ENCODE data around the gene CCR1. TPM values are rescaled to one million over a fixed set of nuclear protein-coding genes. Genes with fewer than 3 reads are reported as not detected.
A peak's percentile ranks its signal among the peaks of the same experiment; 100 is the strongest.

CCR1 gene
- total RNA-seq, result 10 to 100 TPM in 1 of 3 donors, 1 to 10 TPM in 2; 1.8 to 10.0 (median 8.7) TPM
- long read RNA-seq, donor 1, partial matches to known transcripts, result 0 of 3 reads
- long read RNA-seq, donor 1, other reads (novel, unspliced or antisense), result 1 of 3 reads
- long read RNA-seq, donor 2, transcript CCR1-201 (2 exons, 2,731 nt), result major isoform, 5 of 6 reads
- long read RNA-seq, donor 2, partial matches to known transcripts, result 0 of 6 reads
- long read RNA-seq, donor 2, other reads (novel, unspliced or antisense), result 1 of 6 reads

DNA sequence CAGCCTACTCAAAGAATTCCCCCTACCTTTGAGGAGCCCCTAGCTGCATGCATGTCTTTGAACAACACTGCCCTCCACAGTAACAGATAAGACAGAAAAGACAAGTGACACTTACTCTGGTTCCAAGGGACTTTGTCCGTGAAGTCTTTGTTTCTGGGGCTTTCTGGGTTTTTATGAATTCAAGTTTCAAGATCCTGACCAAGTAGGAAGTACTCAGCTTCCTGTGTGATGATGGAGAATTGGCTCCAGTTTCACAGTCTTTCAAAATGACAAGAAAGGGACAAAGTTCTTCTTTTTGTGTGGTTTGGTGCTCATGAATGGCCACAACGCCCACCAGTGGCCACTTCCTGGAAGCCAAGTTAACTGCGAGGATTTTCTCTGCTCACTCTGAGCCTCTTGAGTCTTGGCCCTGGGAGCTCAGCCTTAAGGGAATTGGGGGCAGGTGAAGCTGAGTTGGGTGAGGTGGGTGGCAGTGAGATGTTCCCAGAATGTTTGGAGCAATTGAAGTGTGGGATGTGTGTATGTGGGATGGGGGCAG lies at the start of gene CCR1:
Gene CCR1 (minus strand): TSS at position 147 of the 538 bp plus-strand sequence. CDS start 4,000 bp downstream, outside the sequence.
- ATAC-seq, result peak; percentile 76

DNA sequence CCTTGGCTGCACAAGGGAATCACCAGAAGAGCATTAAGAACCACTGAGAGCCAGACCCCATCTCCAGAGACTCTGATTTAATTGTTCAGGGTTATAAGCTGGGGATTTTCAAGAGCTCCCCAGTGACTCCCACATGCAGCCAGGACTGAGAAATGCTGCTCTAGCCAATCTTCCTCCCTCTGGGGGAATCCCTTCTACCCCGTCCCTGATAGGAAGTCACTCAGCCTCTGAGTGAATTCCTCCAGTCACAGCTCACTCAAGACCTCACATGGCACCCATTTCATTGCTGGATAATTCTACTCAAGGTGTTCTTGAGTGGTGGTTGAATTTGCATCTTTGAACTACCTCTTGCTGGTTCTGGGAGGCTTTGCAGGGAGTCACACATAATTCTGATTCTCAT lies 44.9 kb upstream of the CCR1 start:
- intact Hi-C loops (cut with DNase I, micrococcal nuclease), result no loop called here
- no peak overlapping the region for H3K4me3 ChIP-seq
- no peaks in the 10 kb centered on the region for H3K36me3 ChIP-seq (ENCODE audit: low read depth)
- H3K4me1 ChIP-seq (ENCODE audit: low read depth), result no peaks in the 10 kb centered on the region
- TF ChIP-seq, protein P1, sequence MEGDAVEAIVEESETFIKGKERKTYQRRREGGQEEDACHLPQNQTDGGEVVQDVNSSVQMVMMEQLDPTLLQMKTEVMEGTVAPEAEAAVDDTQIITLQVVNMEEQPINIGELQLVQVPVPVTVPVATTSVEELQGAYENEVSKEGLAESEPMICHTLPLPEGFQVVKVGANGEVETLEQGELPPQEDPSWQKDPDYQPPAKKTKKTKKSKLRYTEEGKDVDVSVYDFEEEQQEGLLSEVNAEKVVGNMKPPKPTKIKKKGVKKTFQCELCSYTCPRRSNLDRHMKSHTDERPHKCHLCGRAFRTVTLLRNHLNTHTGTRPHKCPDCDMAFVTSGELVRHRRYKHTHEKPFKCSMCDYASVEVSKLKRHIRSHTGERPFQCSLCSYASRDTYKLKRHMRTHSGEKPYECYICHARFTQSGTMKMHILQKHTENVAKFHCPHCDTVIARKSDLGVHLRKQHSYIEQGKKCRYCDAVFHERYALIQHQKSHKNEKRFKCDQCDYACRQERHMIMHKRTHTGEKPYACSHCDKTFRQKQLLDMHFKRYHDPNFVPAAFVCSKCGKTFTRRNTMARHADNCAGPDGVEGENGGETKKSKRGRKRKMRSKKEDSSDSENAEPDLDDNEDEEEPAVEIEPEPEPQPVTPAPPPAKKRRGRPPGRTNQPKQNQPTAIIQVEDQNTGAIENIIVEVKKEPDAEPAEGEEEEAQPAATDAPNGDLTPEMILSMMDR (IDR thresholded peaks at IDR 0.05), result no peak
- no peaks in the 10 kb centered on the region for H3K9me3 ChIP-seq
- DNase-seq (no peak), ATAC-seq (no peak)

More for the DNA sequence above, at the start of gene CCR1:
- peak; percentile 52 to 65 (median 62) for DNase-seq
- no peaks in the 10 kb centered on the region for H3K36me3 ChIP-seq (ENCODE audit: low read depth)
- intact Hi-C loops (cut with DNase I, micrococcal nuclease), result no loop called here
- no peaks in the 10 kb centered on the region for H3K9me3 ChIP-seq
- TF ChIP-seq, protein P1 (IDR thresholded peaks at IDR 0.05), result no peak
- H3K4me1 ChIP-seq (ENCODE audit: low read depth), result no peaks in the 10 kb centered on the region
- no peak within 1 kb of the TSS for H3K4me3 ChIP-seq

DNA sequence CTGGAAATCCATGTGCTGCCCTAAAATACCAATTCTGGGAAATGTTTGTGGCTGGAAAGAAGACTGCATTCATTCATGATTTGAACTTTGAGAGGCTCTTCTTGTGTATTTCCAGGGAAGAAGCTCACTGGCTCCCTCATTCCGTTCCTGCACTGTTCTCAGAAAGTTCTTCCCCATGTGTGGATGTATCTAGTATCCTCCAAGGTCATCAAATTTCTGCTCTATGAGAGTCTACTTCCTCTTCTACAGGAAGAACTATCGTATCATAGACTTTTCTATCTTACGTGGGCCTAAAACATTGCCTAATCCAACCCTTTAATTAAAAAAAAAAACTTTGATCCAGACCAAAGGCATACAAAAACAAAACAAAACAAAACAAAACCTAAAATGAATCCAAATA lies 37.0 kb upstream of the CCR1 start:
- Histone ChIP-seq H3K36me3 (ENCODE audit: low read depth) (no peaks in the 10 kb centered on the region), H3K4me1 (ENCODE audit: low read depth) (no peaks in the 10 kb centered on the region), H3K4me3 (no peak overlapping the region), H3K9me3 (no peaks in the 10 kb centered on the region)
- no peak for ATAC-seq
- intact Hi-C loops (cut with DNase I, micrococcal nuclease), result no loop called here
- DNase-seq, result no peak
- TF ChIP-seq, protein P1 (IDR thresholded peaks at IDR 0.05), result no peak

DNA sequence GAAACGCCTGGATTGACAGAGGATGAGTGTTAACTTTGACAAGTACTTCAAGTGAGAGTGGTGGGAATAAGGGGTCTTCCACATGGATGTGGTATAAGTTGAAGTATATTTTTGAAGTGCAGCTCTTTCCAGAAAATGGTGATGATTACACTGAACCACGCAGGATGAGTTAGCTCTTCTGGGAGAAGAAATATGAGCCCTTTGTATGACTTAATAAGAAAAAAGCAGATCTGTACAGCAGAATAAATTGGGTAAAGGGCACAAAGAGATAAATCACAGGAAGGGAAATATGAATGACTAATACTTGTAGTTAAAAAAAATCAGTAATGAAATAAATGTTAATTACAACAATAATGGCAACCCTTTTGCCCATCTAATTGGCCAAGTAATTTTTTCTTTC lies 35.4 kb upstream of the CCR1 start:
- no peaks in the 10 kb centered on the region for H3K9me3 ChIP-seq
- no peaks in the 10 kb centered on the region for H3K36me3 ChIP-seq (ENCODE audit: low read depth)
- ATAC-seq, result no peak
- no peak for DNase-seq
- TF ChIP-seq, protein P1 (IDR thresholded peaks at IDR 0.05), result no peak
- intact Hi-C loops (cut with DNase I, micrococcal nuclease), result no loop called here
- no peak overlapping the region for H3K4me3 ChIP-seq
- no peaks in the 10 kb centered on the region for H3K4me1 ChIP-seq (ENCODE audit: low read depth)

DNA sequence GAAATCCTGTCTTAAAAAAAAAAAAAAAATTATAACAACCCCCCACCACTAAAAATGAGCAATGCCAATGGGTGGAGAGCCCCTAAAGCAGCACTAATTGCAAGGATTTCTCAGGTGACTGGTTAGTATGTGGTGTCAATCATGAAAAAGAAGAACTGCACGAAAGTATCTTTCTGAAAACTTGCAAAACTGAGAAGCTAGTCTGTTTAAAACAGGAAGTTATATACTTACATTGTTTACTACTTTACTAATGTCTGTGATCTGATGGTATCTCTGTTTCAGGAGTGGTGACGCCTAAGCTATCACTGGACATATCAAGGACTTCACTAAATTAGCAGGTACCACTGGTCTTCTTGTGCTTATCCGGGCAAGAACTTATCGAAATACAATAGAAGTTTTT lies 34.0 kb upstream of the CCR1 start, which contains the start of gene CCR3:
Gene CCR3 (plus strand): TSS at position 341 of the 400 bp plus-strand sequence. CDS start 22,699 bp downstream, outside the sequence.
- no peaks in the 10 kb centered on the region for H3K4me1 ChIP-seq (ENCODE audit: low read depth)
- no peaks in the 10 kb centered on the region for H3K36me3 ChIP-seq (ENCODE audit: low read depth)
- TF ChIP-seq, protein P1 (IDR thresholded peaks at IDR 0.05), result no peak
- no peaks in the 10 kb centered on the region for H3K9me3 ChIP-seq
- ATAC-seq, result no peak
- H3K4me3 ChIP-seq, result no peak within 1 kb of the TSS
- intact Hi-C loops (cut with DNase I, micrococcal nuclease), result no loop called here
- no peak for DNase-seq

Data from mucosa of descending colon (tissue), 3 donors.